H1 (cell line): Measurements from ENCODE around the gene KIF1C.

Source experiments
- BCL11A ChIP-seq, 2 experiments: IDR thresholded peaks; one replicate each; pipeline ENCODE4 v1.6.1; 2011; ENCODE audit warnings: low read depth in 2 of 2, low read length in 2 of 2, mild to moderate bottlenecking in 2 of 2
- CHD1 ChIP-seq: IDR thresholded peaks from 2 replicates; pipeline ENCODE4 v1.6.1; 2012; ENCODE audit warnings: low read depth, low read length, improper control_type of control experiment
- CREB1 ChIP-seq: IDR thresholded peaks from 2 replicates; pipeline ENCODE4 v1.6.1; 2012; ENCODE audit warnings: inconsistent platforms
- CTCF ChIP-seq, 3 experiments: IDR thresholded peaks; 1 replicate in 2 of 3; 2 replicates in 1 of 3; pipeline versions ENCODE4 v1.5.1 to v1.6.1; 2011; ENCODE audit warnings: low read length in 3 of 3, mild to moderate bottlenecking in 3 of 3, inconsistent platforms in 2 of 3, low read depth in 1 of 3, moderate library complexity in 1 of 3; ENCODE audit not compliant: insufficient read depth in 1 of 3; ENCODE audit errors: control extremely low read depth in 1 of 3
- E2F6 ChIP-seq: IDR thresholded peaks from 2 replicates; pipeline ENCODE4 v1.6.1; 2012; ENCODE audit warnings: inconsistent platforms
- GABPA ChIP-seq: IDR thresholded peaks from 2 replicates; pipeline ENCODE4 v1.6.1; 2011; ENCODE audit warnings: mild to moderate bottlenecking, low read length, moderate library complexity, borderline replicate concordance; ENCODE audit not compliant: insufficient read depth
- HDAC6 ChIP-seq: IDR thresholded peaks from one replicate; pipeline ENCODE4 v1.7.1; 2012; ENCODE audit warnings: low read depth, mild to moderate bottlenecking, inconsistent platforms, low read length, moderate library complexity
- MAFK ChIP-seq: IDR thresholded peaks from 2 replicates; pipeline ENCODE4 v1.6.1; 2012; ENCODE audit warnings: low read depth, mild to moderate bottlenecking, improper control_type of control experiment, low read length
- MAX ChIP-seq: IDR thresholded peaks from 2 replicates; pipeline ENCODE4 v1.6.1; 2012; ENCODE audit warnings: inconsistent platforms
- POLR2A ChIP-seq, 2 experiments: IDR thresholded peaks; 1 replicate in 1 of 2; 2 replicates in 1 of 2; pipeline ENCODE4 v1.6.1; 2011; ENCODE audit warnings: low read depth in 2 of 2, low read length in 2 of 2, mild to moderate bottlenecking in 2 of 2; ENCODE audit errors: control extremely low read depth in 1 of 2
- POLR2AphosphoS5 ChIP-seq: IDR thresholded peaks from 2 replicates; pipeline ENCODE4 v1.6.1; 2011; ENCODE audit warnings: low read depth, low read length
- TEAD4 ChIP-seq: IDR thresholded peaks from 2 replicates; pipeline ENCODE4 v1.6.1; 2012; ENCODE audit warnings: low read depth, low read length, inconsistent platforms, mixed read lengths
- ZNF274 ChIP-seq: IDR thresholded peaks from 2 replicates; pipeline ENCODE4 v1.7.0; 2012; ENCODE audit warnings: low read length, borderline replicate concordance; ENCODE audit errors: extremely low read depth

GRCh38 chr17:4998027-4998731, 429 bp downstream of the KIF1C start:
- no peak for TF ChIP-seq CREB1
- TF ChIP-seq GABPA, result no peak
- TF ChIP-seq CTCF (IDR thresholded peaks at IDR 0.05; ENCODE audit: control extremely low read depth in 1 of 3, insufficient read depth in 1 of 3, low read depth in 1 of 3, low read length in 3 of 3), result no peak
- no peak for TF ChIP-seq E2F6
- TF ChIP-seq MAFK, result no peak
- no peak for TF ChIP-seq HDAC6
- TF ChIP-seq POLR2A (IDR thresholded peaks at IDR 0.05; ENCODE audit: control extremely low read depth in 1 of 2, low read depth in 2 of 2, low read length in 2 of 2), result no peak; a peak in 1 of 3 replicates
- no peak for TF ChIP-seq CHD1
- no peak for TF ChIP-seq BCL11A (IDR thresholded peaks at IDR 0.05; ENCODE audit: low read depth in 2 of 2, low read length in 2 of 2)
- no peak for TF ChIP-seq POLR2AphosphoS5
- TF ChIP-seq ZNF274, result no peak
- peak; percentile 65; the same call in 1 of the 2 replicates for TF ChIP-seq TEAD4
- no peak for TF ChIP-seq MAX
